Thyroid gland (tissue), 4 donors: ENCODE measurements around the gene GGT5.
"Not testable (repeated sequence)": the region's sequence is repeated elsewhere in the genome, so short reads cannot be mapped to it uniquely, and the experiment has no call there.

Source experiments
- CTCF ChIP-seq, 6 experiments: fragments of 200-600 bp in 3 of 6; fragments of 450-650 bp in 3 of 6; sonication (generic) in 3 of 6; IDR thresholded peaks; one replicate each; pipeline ENCODE4 v1.5.1; 2016 to 2019; ENCODE audit warnings: antibody characterized with exemption in 6 of 6, mild to moderate bottlenecking in 2 of 6, inconsistent platforms in 1 of 6, moderate library complexity in 1 of 6
- POLR2A ChIP-seq, 2 donors: fragments of 450-650 bp; IDR thresholded peaks; one replicate each; pipeline ENCODE4 v1.6.1; 2017; ENCODE audit warnings: antibody characterized with exemption in 2 of 2, mild to moderate bottlenecking in 2 of 2, moderate library complexity in 1 of 2

GRCh38 chr22:24280363-24280762, 35.5 kb upstream of the GGT5 start:
- not testable (repeated sequence) for TF ChIP-seq POLR2A, CTCF (IDR thresholded peaks at IDR 0.05)
